HUDEP-2 (cell line): ENCODE measurements around the gene ANKRD36.
"Not testable (repeated sequence)": the region's sequence is repeated elsewhere in the genome, so short reads cannot be mapped to it uniquely, and the experiment has no call there.

ENCODE experiments used
- DNase-seq, 76 experiments: peaks; one replicate each; lab custom pipeline; 2025; ENCODE audit not compliant: unreplicated experiment in 76 of 76; lab: John Stamatoyannopoulos, UW

The ANKRD36 gene

GRCh38 chr2:97268075-97268591 is 155.2 kb downstream of the ANKRD36 start:
- DNase-seq, result not testable (repeated sequence)

- DNase-seq, result not testable (repeated sequence)
These were observed 163.4 kb downstream of the ANKRD36 start for GRCh38 chr2:97276232-97276798.

- DNase-seq, result not testable (repeated sequence)
These were observed 172.2 kb downstream of the ANKRD36 start for GRCh38 chr2:97285187-97285586.

- DNase-seq, result not testable (repeated sequence)
These were observed 180.7 kb downstream of the ANKRD36 start for GRCh38 chr2:97293687-97294086.
